D341Med (cell line): Measurements from ENCODE around the gene DYNC2H1.
"Not testable (repeated sequence)": the region's sequence is repeated elsewhere in the genome, so short reads cannot be mapped to it uniquely, and the experiment has no call there.

ENCODE experiments used
- DNase-seq: peaks from one replicate; pipeline ENCODE4 v3.0.0; 2012; ENCODE audit warnings: low spot score

DYNC2H1 gene

GRCh38 chr11:103368145-103368544 lies 258.9 kb downstream of the DYNC2H1 start:
- DNase-seq: no peak

GRCh38 chr11:103370076-103370475 lies 260.9 kb downstream of the DYNC2H1 start:
- no peak for DNase-seq

DNA sequence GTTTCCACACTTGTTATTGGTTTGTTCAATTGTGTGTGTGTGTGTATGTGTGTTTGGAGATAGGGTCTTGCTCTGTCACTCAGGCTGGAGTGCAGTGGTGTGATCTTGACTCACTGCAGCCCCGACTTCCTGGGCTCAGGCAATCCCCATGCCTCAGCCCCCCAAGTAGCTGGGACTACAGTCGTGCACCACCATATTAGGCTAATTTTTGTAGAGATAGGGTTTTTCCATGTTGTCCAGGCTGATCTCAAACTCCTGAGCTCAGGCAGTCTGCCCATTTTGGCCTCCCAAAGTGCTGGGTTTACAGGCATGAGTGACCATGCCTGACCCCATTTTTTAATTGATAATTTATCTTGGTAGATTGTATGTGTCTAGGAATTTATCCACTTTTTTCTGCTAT lies 263.7 kb downstream of the DYNC2H1 start:
- DNase-seq: no peak

DNA sequence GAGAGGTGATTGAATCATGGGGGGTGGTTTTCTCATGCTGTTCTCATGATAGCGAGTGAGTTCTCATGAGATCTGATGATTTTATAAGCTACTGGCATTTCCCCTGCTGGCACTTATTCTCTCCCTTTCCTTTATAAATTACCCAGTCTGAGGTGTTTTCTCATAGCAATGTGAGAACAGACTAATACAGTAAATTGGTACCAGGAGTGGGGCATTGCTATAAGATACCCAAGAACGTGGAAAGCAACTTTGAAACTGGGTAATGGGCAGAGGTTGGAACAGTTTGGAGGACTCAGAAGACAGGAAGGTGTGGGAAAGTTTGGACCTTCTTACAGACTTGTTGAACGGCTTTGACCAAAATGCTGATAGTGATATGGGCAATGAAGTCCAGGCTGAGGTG lies 265.0 kb downstream of the DYNC2H1 start:
- not testable (repeated sequence) for DNase-seq

DNA sequence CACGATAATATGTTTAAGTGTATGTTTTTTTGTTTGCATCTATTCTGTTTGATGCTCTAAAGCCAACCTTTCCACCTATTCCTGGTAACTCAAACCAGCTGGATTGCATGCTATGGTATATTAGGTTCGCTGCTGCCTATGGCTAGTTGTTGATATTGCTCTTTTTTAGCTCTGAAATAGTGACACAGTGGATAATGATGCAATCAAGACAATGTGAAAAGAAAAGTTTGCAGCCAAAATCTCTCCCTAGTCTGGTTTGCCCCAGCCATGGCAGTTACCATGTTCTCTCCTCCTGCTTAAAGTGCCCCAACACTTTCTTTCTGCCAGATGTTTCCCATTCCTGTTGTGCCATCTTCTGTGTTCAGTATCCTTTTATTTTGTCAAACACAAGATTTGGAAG lies 269.7 kb downstream of the DYNC2H1 start:
- no peak for DNase-seq

DNA sequence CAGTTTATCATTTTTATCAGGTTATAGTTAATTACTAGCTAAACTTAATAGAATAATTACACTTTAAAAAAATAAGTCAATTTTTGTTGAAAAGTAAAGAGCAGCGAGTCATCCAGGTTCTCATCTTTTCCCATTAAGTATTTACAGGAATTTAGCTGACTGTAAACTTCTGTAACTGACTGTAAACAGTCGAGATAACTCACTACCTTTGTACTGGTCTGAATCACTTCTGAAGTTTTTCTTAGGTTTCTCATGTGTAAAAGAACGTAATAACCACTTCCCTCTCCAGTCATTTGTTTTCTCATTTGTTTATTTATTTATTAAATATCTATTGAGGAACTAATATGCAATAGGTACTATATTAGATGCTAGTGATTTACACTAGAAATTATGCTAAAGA lies 270.8 kb downstream of the DYNC2H1 start:
- no peak for DNase-seq

DNA sequence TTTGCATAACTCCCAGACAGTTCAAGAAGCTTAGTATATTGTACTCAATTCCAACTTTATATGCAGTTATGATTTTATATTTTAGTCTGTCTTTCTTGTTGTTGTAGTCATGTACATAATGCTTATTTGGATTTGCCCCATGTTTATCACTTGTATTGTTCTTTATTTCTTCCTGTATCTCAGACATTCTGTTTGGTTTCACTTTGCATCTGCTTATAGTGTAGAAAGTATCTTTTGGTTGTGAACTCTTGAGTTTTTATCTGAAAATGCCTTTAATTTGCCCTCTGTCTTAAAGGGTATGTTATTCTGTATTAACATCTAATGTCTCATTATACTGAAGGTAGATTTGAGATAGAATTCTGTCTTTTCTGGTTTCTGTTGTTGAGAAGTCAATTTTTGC lies 275.4 kb downstream of the DYNC2H1 start:
- DNase-seq: no peak

GRCh38 chr11:103395612-103396011 lies 286.4 kb downstream of the DYNC2H1 start:
- no peak for DNase-seq

- DNase-seq: no peak
These were observed 287.0 kb downstream of the DYNC2H1 start for GRCh38 chr11:103396237-103396636.

- no peak for DNase-seq
These were observed 288.1 kb downstream of the DYNC2H1 start for GRCh38 chr11:103397369-103397768.

GRCh38 chr11:103398829-103399228 lies 289.6 kb downstream of the DYNC2H1 start:
- DNase-seq: no peak

DNA sequence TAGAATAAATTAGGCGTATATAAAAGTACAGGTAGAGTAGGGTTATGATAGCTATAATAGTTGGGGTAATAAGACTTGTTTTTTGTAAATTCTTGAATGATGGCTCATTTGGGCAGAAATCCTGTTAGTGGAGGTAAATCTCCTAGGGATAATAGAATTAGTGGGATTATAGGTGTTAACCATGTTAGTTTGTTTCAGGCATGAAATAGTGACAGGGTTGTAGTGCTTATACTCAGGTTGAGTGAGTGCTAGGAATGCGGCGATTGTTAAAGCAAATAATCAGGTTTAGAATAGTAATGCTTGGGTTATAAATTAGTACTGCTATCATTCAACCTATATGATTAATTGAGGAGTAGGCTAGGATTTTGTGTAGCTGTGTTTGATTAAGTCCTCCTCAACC lies 297.1 kb downstream of the DYNC2H1 start:
- DNase-seq: no peak

- no peak for DNase-seq
These were observed 298.4 kb downstream of the DYNC2H1 start for GRCh38 chr11:103407641-103408040.

DNA sequence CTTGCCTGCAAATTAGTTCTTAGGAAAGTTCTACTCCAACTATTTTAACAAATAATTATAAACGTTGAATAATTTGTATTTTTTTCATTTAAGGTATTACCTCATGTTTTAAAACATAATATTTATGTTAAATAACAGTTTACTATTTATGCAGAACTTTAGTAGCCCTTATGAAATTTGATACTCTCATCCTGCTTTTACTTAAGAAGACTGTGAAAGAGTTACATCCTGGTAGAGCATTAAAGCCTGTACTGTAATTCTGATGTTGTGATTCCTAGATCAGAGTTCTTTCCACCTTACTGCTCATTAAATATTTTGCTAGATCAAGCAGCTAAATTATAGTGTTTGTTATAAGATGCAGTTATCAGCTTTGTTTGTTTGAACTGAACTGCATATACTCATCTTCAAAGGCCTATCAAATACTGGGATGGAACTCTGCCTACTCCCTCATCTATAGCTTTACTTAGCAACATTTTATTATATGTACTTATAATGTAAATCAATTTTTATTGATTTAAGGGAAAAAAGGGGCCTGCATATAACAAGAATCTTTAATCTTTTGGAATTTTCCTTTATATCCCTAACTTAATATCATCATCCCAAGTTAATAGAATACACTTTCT lies 304.2 kb downstream of the DYNC2H1 start:
- no peak for DNase-seq

- no peak for DNase-seq
These were observed 308.8 kb downstream of the DYNC2H1 start for GRCh38 chr11:103418014-103418413.

DNA sequence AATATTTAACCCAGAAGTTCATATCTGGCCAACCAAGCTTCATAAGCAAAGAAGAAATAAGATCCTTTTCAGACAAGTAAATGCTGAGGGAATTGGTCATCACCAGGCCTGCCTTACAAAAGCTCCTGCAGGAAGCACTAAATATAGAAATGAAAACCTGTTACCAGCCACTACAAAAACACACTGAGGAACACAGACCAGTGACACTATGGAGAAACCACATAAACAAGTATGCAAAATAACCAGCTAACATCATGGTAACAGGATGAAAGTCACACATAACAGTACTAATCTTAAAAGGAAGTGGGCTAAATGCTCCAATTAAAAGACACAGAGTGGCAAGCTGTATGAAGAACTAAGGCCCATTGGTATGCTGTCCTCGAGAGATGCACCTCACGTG lies 311.4 kb downstream of the DYNC2H1 start:
- DNase-seq: no peak

DNA sequence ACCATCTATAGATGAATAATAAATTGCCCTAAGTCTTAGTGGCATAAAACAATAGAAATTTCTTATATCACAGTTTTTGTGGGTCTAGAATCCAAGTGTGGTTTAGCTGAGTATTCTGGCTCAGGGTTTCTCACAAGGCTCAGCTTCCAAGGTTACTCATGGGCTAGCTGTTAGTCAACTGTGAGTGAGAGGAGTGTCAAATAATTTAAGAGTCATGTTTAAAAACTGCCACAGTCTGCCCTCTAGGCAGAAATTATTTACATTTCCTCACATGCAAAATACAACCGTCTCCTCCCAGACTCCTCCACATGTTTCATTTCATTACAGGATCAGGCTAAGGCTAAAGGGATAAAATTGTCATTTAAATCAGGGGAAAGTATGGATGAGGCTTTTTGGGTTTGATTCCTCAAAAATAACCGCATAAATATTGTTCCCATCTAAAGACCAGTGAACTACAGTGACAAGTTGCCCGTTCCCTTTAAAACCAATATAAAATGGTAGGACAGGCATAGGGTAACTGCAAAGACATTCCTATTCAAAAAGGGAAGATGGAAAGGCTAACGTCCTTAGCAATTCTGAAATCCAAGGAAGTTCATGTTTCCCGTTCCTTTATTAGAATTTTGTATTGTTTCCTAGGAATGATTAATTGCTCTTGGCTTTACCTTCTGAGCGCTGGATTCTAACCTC lies 324.3 kb downstream of the DYNC2H1 start:
- DNase-seq: no peak

DNA sequence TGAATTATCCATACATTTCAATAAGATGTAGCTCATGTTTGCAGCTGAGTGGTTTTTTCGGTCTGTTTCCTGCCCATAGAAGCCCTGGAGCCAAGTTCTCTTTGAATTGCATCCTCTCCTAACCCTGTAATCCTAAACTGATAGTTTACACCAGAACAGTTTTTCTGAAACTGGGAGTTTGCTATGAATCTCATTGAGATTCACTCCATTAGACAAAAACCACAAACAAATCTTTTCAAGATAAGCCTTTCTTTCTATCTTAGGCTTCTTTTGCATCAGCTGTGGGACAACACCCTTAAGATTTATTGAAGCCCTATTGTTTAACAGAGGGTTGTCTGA lies 324.8 kb downstream of the DYNC2H1 start:
- DNase-seq: no peak

DNA sequence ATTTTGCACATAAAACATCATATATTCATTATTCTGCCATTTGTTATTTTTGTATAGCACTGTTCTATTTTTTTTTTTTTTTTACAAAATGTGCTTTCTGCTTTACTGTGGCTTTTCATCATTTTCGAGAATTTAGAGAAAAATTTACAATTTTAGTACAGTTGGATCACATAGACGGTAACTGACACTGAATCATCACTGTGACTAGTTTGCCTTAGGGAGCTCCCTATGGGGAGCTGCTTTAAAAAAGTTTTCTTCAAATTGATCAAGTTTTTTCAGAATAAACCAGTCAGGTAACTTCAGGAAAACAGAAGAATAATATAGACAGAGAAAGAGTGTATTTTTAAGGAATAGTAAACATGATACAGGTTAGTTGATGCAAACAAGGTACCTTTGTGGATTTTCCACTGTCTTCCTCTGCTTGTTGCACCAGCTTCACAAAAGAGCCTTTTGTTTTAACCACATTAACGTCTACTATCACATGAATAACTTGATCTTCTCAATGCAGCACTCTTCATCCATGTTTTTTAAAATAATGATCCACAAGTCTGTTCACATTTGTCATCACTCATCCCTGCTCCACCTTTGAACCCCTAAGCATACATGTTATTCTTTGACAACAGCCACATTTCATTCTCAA lies 327.0 kb downstream of the DYNC2H1 start:
- DNase-seq: no peak

GRCh38 chr11:103441021-103441420 lies 331.8 kb downstream of the DYNC2H1 start:
- DNase-seq: no peak

GRCh38 chr11:103448966-103449365 lies 339.7 kb downstream of the DYNC2H1 start:
- DNase-seq: no peak

DNA sequence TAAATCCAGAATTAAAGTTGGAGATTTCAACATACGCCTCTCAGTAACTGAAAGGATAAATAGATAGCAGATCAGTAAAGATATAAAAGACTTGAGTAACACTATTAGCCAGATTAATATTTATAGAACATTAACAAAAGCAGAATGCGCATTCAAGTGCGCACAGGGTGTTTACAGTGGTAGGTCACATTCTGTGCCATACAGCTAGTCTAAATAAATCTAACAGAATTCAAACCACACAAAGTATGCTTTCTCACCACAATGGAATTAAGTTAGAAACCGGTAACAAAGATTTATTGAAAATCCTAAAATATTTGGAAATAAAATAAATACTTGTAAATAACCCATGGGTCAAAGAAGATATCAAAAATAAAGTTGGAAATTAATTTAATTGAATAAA lies 341.0 kb downstream of the DYNC2H1 start:
- no peak for DNase-seq

DNA sequence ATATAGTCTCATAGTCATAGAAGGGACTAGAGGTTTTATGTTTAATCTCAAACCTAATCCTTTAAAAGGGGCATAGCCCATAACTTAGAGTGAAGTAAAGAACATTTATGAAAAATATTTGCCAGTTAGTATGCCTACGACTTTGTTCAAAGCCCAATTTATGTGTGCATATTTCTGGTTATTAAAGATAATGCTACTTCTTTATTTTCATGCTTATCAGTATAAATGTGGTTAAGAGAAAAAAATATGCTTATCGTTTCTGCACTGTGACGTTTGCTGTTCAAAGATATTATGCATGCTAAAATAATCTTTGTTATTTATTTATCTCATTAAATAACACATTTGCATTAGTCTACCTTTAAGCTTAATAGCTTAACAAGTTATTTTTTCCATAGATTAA lies 343.9 kb downstream of the DYNC2H1 start:
- no peak for DNase-seq
